ENCODE data around the gene SMIM1.

DNA sequence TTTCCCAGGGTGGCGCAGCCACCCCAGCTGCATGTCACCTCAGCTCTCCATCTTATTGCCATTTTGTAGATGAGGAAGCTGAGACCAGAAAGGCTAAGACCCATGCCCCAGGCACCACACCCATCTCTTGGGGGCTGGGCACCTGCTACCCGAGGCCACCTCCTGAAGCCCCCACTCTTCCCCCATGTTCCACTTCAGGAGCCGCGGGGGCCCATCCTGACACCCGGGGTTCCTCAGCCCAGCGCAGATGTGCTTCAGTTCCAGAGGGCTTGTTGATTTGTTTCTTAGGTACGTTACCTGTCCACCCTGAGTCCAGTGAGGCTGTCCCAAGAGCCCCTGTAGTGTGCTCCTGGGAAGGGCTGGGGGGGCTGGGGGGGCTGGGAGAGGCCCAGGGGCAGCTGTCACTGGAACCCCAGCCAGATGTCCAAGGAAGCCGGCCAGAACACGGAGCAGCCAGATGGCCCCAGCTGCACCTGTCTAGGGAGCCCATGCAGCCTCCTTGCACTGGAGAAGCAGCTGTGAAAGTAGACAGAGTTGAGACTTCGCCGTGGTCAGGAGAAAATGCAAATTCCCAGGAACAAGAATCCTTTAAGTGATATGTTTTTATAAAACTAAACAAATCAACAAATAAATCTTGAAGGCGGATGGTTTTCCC is 37.4 kb upstream of the SMIM1 start:
- TF ChIP-seq, protein P1, sequence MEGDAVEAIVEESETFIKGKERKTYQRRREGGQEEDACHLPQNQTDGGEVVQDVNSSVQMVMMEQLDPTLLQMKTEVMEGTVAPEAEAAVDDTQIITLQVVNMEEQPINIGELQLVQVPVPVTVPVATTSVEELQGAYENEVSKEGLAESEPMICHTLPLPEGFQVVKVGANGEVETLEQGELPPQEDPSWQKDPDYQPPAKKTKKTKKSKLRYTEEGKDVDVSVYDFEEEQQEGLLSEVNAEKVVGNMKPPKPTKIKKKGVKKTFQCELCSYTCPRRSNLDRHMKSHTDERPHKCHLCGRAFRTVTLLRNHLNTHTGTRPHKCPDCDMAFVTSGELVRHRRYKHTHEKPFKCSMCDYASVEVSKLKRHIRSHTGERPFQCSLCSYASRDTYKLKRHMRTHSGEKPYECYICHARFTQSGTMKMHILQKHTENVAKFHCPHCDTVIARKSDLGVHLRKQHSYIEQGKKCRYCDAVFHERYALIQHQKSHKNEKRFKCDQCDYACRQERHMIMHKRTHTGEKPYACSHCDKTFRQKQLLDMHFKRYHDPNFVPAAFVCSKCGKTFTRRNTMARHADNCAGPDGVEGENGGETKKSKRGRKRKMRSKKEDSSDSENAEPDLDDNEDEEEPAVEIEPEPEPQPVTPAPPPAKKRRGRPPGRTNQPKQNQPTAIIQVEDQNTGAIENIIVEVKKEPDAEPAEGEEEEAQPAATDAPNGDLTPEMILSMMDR (conservative IDR thresholded peaks at IDR 0.05 in 1 of 2, IDR thresholded peaks at IDR 0.05 in 1 of 2; ENCODE audit: extremely low read depth in 1 of 2, insufficient read depth in 1 of 2, low read depth in 1 of 2, low read length in 2 of 2): no peak
- TF ChIP-seq EZH2 (IDR thresholded peaks at IDR 0.05; ENCODE audit: borderline replicate concordance, low read length): no peak
